ENCODE measurements around the gene SRC. TPM values are rescaled to one million over a fixed set of nuclear protein-coding genes. Genes with fewer than 3 reads are reported as not detected.

SRC gene
- total and polyA plus RNA-seq, 2 of the 8 experiments (the other 6 are each of a cell fraction or from before 2014, with no cell fraction given) = 27.6 to 28.8 TPM

GRCh38 chr20:37397954-37398749, 52.2 kb downstream of the SRC start:
- H2BK12ac ChIP-seq (ENCODE audit: low read depth, low read length) = peak overlapping the region; percentile 99; the same call in 1 of the 2 replicates
- TF ChIP-seq SIX5 (IDR thresholded peaks at IDR 0.05; ENCODE audit: low read depth, low read length) = no peak
- no peak for TF ChIP-seq POU5F1 (IDR thresholded peaks at IDR 0.05; ENCODE audit: low read depth, low read length)
- TF ChIP-seq CEBPB (IDR thresholded peaks at IDR 0.05; ENCODE audit: low read depth, low read length) = no peak
- no peak for TF ChIP-seq SAP30 (IDR thresholded peaks at IDR 0.05; ENCODE audit: insufficient read depth, insufficient replicate concordance, low read length)
- no peak for TF ChIP-seq MAX (IDR thresholded peaks at IDR 0.05)
- no peak for TF ChIP-seq HDAC2 (IDR thresholded peaks at IDR 0.05; ENCODE audit: borderline replicate concordance in 1 of 2, low read depth in 2 of 2, low read length in 2 of 2)
- TF ChIP-seq CHD2 (IDR thresholded peaks at IDR 0.05; ENCODE audit: low read length) = no peak
- TF ChIP-seq KDM4A (IDR thresholded peaks at IDR 0.05; ENCODE audit: low read depth, low read length, severe bottlenecking) = no peak
- TF ChIP-seq SUZ12 (IDR thresholded peaks at IDR 0.05; ENCODE audit: low read length) = no peak
- TF ChIP-seq HDAC6 (IDR thresholded peaks at IDR 0.05; ENCODE audit: low read depth, low read length) = no peak
- TF ChIP-seq BCL11A (IDR thresholded peaks at IDR 0.05; ENCODE audit: low read depth in 2 of 2, low read length in 2 of 2) = no peak

More at GRCh38 chr20:37397954-37398749, 52.2 kb downstream of the SRC start:
- Histone ChIP-seq H3K27ac (ENCODE audit: low read depth, low read length) (peak overlapping the region; percentile 29; the same call in 1 of the 2 replicates), H2BK20ac (ENCODE audit: low read length) (0 out of 2 replicates have a peak overlapping the region, but pooled peaks have one; percentile 15), H2BK120ac (replicated peaks; ENCODE audit: low read depth, low read length) (peak overlapping the region; percentile 31), H3K56ac (replicated peaks; ENCODE audit: insufficient read length, low read depth, low read length) (no peak overlapping the region), H3K4ac (replicated peaks; ENCODE audit: insufficient read length, low read depth, low read length) (peak overlapping the region; percentile 39), H3K36me3 (ENCODE audit: control insufficient read depth in 2 of 4, insufficient read depth in 4 of 4, low read length in 3 of 4) (peaks cover 3 to 25% (median 9%) of the 10 kb centered on the region in 4 experiments; a peak in 6 of 8 replicates), H3K23me2 (ENCODE audit: low read depth, low read length) (peaks cover 2% of the 10 kb centered on the region; the same call in 1 of the 2 replicates), H3K79me2 (ENCODE audit: control insufficient read depth in 1 of 2, insufficient read depth in 2 of 2, low read length in 2 of 2) (no peaks in the 10 kb centered on the region), H3K23ac (ENCODE audit: insufficient read length) (no peak overlapping the region), H3K4me1 (replicated peaks in 1 of 4; ENCODE audit: control insufficient read depth in 3 of 4, insufficient read depth in 4 of 4, low read length in 3 of 4) (peaks cover 0 to 37% (median 28%) of the 10 kb centered on the region in 4 experiments; a peak in 6 of 7 replicates), H3K27me3 (replicated peaks in 1 of 4; ENCODE audit: control insufficient read depth in 3 of 4, extremely low read depth in 1 of 4, insufficient read depth in 3 of 4, low read length in 3 of 4) (no peaks in the 10 kb centered on the region), H3K4me3 (ENCODE audit: extremely low read depth in 1 of 4, insufficient read depth in 2 of 4, low read depth in 3 of 4, low read length in 4 of 4) (no peak overlapping the region), H3K4me2 (ENCODE audit: insufficient read depth in 1 of 2, low read depth in 2 of 2, low read length in 2 of 2) (no peak overlapping the region; a peak in 1 of 4 replicates), H4K8ac (ENCODE audit: extremely low read depth, insufficient read depth, low read length) (no peak overlapping the region; the same call in 1 of the 2 replicates), H2AK5ac (ENCODE audit: low read depth, low read length) (peak overlapping the region; percentile 86; the same call in 1 of the 2 replicates), H4K5ac (ENCODE audit: insufficient read length, low read depth, low read length) (no peak overlapping the region), H3K9ac (replicated peaks in 1 of 4; ENCODE audit: extremely low read depth in 1 of 4, low read depth in 3 of 4, low read length in 3 of 4) (peak overlapping the region in 1 of 4 experiments; percentile 28; a peak in 2 of 7 replicates), H4K20me1 (replicated peaks in 1 of 2; ENCODE audit: control insufficient read depth in 1 of 2, insufficient read depth in 2 of 2, low read length in 2 of 2) (peaks cover 0 to 3% of the 10 kb centered on the region in 2 experiments), H4K91ac (replicated peaks; ENCODE audit: insufficient read length, low read length) (peak overlapping the region; percentile 97), H2AFZ (ENCODE audit: low read length) (no peak overlapping the region), H3K9me3 (ENCODE audit: insufficient read depth in 2 of 2, low read depth in 1 of 2, low read length in 1 of 2) (no peaks in the 10 kb centered on the region), H3K18ac (ENCODE audit: extremely low read depth, low read length) (peak overlapping the region; percentile 99), H2BK5ac (ENCODE audit: low read depth, low read length) (peak overlapping the region; percentile 93), H3K79me1 (ENCODE audit: low read depth, low read length) (no peaks in the 10 kb centered on the region), H2BK15ac (ENCODE audit: low read length) (peak overlapping the region; percentile 92; the same call in 1 of the 2 replicates), H3K14ac (ENCODE audit: insufficient read length) (no peak overlapping the region)
- ChIA-PET CTCF (ENCODE audit: partially characterized antibody) (interaction anchor here (0.6 to 4.0 kb wide), 21 partner anchors 10 to 597 kb away, joined by 3 to 39 read pairs (median 7); partner anchors contain the start of genes BLCAP and SRC), POLR2A (ENCODE audit: partially characterized antibody) (interaction anchor here (0.6 to 3.5 kb wide), 12 partner anchors 9 to 132 kb away, joined by 3 to 24 read pairs (median 5); no protein-coding TSS in a partner anchor)
- DNase-seq (ENCODE audit: low read depth in 1 of 2, low spot score in 2 of 2) (no peak), FAIRE-seq (no peak)
- 94% methylated on average over 28 of the region's 30 CpGs; no CpG with 5 or more reads in 1 of the 2 experiments for whole genome bisulfite sequencing, 2 experiments (ENCODE audit: extremely low coverage in 1 of 2, insufficient coverage in 1 of 2, insufficient read length in 1 of 2, insufficient replicate concordance in 2 of 2, low coverage in 1 of 2, low lambda C conversion rate in 2 of 2, missing lambda C conversion rate in 1 of 2)

Measured in H1 (cell line).